22Rv1 (cell line): ENCODE data around the gene HLA-DRB1.

Experiments used
- ZFX ChIP-seq: fragments of 450-650 bp; IDR thresholded peaks from 2 replicates; pipeline ENCODE4 v1.6.1; 2017; ENCODE audit warnings: antibody characterized with exemption, borderline replicate concordance
- TF ChIP-seq, protein P1 (sequence below): fragments of 450-650 bp; IDR thresholded peaks from 2 replicates; pipeline ENCODE4 v1.5.1; 2017; ENCODE audit warnings: mild to moderate bottlenecking

DNA sequence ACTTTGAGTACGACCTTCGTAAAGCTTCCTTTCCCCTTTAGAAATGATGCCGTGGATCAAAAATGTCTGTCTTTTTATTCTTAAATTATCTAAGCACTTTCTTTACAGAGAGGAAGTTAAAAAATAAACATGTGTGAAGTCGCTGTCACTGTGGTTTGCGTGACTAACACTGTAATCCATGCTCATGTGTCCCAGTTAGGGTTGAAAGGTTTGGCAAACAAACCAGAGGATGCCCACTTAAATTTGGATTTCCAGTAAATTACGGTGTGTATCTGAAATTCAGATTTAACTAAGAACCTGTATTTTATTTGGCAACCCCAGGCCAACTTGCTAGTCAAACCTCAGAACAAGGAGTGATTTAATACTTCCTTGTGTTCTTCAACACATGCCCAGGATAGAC is 21.1 kb downstream of the HLA-DRB1 start:
- TF ChIP-seq, protein P1, sequence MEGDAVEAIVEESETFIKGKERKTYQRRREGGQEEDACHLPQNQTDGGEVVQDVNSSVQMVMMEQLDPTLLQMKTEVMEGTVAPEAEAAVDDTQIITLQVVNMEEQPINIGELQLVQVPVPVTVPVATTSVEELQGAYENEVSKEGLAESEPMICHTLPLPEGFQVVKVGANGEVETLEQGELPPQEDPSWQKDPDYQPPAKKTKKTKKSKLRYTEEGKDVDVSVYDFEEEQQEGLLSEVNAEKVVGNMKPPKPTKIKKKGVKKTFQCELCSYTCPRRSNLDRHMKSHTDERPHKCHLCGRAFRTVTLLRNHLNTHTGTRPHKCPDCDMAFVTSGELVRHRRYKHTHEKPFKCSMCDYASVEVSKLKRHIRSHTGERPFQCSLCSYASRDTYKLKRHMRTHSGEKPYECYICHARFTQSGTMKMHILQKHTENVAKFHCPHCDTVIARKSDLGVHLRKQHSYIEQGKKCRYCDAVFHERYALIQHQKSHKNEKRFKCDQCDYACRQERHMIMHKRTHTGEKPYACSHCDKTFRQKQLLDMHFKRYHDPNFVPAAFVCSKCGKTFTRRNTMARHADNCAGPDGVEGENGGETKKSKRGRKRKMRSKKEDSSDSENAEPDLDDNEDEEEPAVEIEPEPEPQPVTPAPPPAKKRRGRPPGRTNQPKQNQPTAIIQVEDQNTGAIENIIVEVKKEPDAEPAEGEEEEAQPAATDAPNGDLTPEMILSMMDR, result no peak
- TF ChIP-seq ZFX, result no peak
